WI38 (cell line): Measurements from ENCODE around the gene LIN7A.

ENCODE experiments used
- H3K4me3 ChIP-seq: 2 replicates; pipeline ENCODE4 v1.5.1; 2011; ENCODE audit warnings: low read depth, mild to moderate bottlenecking, control low read depth, low read length
- CTCF ChIP-seq: IDR thresholded peaks from 2 replicates; pipeline ENCODE4 v1.5.1; 2012; ENCODE audit warnings: low read depth, mild to moderate bottlenecking, control low read depth, low read length

The LIN7A gene

DNA sequence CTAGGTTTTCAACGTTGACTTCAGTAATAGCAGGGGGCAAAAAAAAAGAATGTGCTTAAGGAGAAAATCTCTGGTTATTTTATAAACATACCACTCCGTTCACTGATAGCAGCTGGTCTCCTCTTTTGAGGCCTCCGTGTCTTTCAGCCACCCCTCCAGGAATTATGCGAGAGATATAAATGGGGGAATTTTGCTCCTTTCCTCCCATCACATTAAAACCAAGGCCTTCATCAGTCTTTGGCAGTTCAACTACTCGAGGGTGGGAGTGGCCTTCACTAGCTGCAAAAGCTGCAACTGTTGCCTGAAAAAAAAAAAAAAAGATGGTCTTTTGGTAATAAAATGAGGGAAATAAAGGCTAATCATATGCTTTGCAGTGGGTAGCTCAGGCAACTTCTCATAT lies 92.1 kb downstream of the LIN7A start:
- no peak for TF ChIP-seq CTCF
- H3K4me3 ChIP-seq: no peak overlapping the region

DNA sequence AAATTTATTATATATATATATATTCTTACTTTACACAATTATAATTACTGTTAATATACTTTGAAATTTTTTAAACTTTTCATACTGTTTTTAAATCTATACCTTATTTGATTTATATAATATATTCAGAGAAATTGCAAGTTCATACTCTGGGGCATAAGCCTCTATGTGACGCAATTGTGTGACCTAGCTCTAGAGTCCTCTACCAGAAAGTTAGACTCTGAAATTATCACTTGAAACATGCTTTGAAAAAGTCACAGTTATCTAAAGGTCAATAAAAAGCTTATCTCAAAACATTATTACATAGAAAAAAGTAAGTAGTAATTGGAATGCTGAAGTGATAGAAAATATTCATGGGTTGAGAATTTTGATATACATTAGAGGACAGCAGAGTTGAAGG lies 93.8 kb downstream of the LIN7A start:
- no peak for TF ChIP-seq CTCF
- no peak overlapping the region for H3K4me3 ChIP-seq

- no peak overlapping the region for H3K4me3 ChIP-seq
- TF ChIP-seq CTCF: no peak
These were observed 99.0 kb downstream of the LIN7A start for GRCh38 chr12:80838708-80839107.

GRCh38 chr12:80838024-80838658 lies 99.6 kb downstream of the LIN7A start:
- no peak for TF ChIP-seq CTCF
- H3K4me3 ChIP-seq: no peak overlapping the region

DNA sequence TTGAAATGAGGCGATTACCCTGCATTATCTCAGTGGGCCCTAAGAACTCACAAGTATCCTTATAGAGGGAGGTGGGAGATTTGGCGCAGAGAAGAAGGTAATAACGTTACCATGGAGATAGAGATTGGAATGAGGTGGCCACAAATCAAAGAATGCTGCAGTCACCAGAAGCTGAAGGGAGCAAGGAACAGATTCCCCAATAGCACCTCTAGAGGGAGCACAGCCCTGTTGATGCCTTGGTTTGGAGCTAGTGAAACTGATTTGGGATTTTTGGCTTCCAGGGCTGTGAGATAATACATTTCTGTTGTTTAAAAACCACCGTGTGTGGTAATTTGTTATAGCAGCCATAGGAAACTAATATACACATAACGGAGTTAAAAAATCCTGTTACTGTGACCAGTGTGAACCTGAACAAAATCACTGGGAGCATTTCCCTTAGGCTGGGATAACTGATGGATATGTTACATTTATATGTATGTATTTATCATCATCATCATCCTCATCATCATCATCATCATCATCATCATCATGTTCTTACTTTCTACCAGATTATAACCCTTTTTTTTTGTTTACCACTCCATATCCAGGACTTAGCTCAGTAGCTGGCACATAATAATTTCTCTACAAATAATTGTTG lies 100.3 kb downstream of the LIN7A start:
- H3K4me3 ChIP-seq: no peak overlapping the region

DNA sequence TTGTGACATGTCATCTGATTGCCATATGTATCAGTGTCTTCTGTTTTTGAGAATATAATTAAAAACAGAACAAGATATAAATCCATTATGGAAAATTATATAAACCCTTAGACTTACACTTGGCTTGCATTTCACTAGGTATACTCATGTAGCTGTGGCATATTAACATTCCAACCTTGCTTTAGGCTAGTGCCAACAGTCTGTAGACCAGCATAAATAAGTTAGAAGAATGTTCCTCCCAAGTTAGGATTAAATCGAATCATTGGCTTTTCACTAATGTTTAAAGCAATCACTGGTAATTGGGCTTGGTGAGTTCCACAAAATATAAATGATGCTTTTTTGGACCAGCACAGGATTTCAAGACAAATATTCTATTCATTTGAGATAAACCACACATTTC lies 103.0 kb downstream of the LIN7A start:
- no peak overlapping the region for H3K4me3 ChIP-seq
- TF ChIP-seq CTCF: no peak

More for the DNA sequence above, 100.3 kb downstream of the LIN7A start:
- TF ChIP-seq CTCF: peak; percentile 89

DNA sequence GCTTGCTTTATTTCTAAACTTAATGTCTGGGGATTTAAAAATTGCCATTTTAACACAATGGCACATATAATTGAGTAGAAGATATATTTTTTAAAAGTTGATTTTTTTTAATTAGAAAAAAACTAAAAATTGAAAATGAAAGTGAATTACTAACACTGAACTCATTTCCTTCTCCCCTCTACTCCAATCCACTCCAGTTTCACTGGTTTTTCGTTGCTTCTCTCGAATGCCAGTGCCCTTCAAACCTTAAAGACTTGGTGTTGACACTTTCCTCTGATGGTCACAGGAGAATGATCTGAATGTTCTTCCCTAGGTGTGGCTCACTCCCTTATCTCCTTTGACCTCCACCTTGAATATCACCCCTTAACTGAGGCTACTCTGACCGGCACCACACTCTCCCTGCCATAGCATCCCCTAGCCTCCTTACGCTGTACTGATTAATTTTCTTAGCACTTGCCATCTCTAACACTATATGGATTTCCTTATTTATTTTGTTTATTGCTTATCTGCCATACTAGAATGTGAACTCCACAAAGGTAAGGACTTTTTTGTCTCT lies 107.1 kb downstream of the LIN7A start:
- no peak overlapping the region for H3K4me3 ChIP-seq
- no peak for TF ChIP-seq CTCF
